Hindlimb muscle (tissue), 1 donor: ENCODE data around the gene BRSK2. TPM values are rescaled to one million over a fixed set of nuclear protein-coding genes. Genes with fewer than 3 reads are reported as not detected.
"Not testable (repeated sequence)": the region's sequence is repeated elsewhere in the genome, so short reads cannot be mapped to it uniquely, and the experiment has no call there.

ENCODE experiments used
- DNase-seq: peaks from one replicate; pipeline ENCODE4 v3.0.0-alpha.2; 2013
- polyA plus RNA-seq: library from polyadenylated mRNA; unstranded; fragments of 120-200 nt; gene quantifications from one replicate; pipeline ENCODE4 v1.2.1, GENCODE V29; 2013; ENCODE audit not compliant: insufficient read length

BRSK2 gene
- polyA plus RNA-seq, result 1.1 TPM

DNA sequence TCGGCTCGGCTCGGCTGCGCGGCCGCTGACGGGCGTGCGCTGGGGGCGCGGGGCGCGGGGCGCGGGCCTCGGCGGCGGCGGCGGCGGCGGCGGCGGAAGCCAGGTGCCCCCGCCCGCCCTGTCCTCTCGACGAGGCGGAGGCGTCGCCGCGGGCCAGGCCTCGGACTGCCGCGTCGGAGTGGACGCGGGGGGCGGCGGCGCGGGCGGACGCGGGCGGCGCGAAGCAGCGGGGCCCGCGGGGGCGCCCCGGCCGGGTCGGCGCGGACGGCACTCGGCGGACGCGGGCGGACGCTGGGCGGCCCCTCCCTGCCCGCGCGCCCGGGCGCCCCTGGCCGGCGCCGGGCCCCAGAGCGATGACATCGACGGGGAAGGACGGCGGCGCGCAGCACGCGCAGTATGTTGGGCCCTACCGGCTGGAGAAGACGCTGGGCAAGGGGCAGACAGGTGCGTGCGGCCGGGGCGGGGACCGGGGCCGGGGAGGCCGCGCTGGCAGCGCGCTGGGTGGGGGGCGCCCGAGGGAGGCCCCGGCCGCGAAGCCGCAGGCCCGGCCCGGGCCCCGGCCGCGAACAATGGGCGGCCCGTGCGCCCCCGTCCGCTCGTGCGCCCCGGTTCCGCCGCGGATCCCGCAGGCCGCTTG is at the start of gene BRSK2:
BRSK2 (plus strand) TSS at position 3 of the 637 bp plus-strand sequence; CDS start at position 354, 351 bp downstream.
- DNase-seq, result no peak

DNA sequence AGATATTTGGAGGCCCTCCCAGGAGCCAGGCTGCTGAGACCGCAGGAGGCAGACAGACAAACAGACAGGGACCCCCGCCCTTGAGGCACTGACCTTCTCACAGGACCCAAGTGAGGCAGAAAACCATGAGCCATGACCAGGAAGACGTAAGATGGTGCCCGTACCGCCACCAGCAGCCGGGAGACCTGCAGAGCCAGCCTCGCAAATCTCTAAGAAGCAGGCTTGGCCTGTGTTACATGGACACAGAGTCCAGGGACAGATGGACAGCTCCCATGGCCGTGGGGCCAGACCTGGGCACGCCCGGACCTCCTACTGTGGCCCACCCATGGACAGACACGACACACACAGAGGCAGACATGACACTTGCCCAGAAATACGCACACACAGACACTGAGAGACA is 49.6 kb upstream of the BRSK2 start:
- no peak for DNase-seq

DNA sequence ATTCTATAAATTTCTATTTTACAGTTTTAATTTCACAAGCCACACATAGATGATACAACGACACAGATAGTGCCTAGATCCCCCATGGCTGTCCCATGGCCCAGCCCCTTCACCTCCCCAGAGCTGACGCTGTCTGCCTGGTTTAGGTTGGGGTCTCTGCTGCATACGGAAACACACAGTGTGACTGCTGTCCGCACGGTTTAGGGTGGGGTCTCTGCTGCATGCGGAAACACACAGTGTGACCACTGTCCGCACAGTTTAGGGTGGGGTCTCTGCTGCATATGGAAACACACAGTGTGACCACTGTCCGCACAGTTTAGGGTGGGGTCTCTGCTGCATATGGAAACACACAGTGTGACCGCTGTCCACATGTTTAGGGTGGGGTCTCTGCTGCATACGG is 48.5 kb upstream of the BRSK2 start:
- DNase-seq, result not testable (repeated sequence)

DNA sequence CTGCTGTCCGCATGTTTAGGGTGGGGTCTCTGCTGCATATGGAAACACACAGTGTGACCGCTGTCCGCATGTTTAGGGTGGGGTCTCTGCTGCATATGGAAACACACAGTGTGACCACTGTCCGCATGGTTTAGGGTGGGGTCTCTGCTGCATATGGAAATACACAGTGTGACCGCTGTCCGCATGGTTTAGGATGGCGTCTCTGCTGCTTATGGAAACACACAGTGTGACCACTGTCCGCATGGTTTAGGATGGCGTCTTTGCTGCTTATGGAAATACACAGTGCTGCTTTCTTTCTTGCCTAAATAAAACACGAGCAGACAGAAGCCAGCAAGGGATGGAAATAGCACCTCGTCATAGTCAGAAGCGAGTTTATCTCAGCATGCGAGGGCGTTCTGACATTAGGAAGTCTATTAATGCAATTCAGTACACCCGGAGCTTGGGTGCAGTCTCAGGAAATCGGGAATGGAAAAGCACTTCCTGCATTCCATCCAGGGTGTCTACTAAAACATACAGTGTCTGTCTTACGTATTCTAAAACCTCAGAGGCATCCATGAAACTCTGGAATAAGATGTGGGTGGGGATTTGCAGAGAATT is 47.7 kb upstream of the BRSK2 start:
- no peak for DNase-seq

DNA sequence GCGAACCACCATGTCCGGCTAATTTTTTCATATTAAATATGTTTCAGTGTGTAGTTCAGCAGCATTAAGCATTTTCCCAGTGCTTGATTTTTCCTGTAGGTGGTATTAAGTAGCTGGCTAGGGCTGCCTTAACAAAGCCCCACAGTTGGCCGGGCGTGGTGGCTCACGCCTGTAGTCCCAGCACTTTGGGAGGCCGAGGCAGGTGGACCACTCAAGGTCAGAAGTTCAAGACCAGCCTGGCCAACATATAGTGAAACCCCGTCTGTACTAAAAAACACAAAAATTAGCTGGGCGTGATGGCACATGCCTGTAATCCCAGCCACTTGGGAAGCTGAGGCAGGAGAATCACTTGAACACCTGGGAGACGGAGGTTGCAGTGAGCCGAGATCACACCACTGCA is 46.8 kb upstream of the BRSK2 start:
- no peak for DNase-seq

DNA sequence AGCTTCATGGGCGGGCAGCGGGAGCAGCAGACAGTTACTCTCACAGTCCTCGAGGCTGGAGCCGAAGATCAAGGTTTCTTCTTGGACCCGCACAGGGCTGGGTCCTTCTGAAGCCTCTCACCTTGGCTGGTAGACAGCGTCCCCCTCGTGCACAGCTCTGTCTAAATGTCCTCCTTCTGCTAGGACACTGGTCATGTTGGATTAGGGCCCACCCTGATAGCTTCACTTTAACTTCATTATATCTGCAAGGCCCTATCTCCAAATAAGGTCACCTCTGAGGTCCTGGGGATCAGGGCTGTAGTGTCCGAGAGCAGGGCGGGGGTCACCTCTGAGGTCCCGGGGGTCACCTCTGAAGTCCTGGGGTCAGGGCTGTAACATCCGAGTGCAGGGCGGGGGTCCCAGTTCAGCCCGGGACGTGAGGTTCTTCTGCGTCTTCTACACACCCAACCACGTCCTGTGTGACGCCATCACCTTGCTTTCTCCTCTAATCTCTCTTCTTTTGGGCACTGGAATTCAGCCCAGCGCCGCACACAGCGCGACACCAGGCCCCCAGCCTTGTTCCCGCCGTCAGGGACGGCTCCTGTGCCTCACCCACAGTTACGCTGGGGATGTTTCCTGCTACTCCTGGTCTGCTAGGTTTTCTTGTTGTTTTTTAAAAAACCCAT is 46.2 kb upstream of the BRSK2 start:
- no peak for DNase-seq

DNA sequence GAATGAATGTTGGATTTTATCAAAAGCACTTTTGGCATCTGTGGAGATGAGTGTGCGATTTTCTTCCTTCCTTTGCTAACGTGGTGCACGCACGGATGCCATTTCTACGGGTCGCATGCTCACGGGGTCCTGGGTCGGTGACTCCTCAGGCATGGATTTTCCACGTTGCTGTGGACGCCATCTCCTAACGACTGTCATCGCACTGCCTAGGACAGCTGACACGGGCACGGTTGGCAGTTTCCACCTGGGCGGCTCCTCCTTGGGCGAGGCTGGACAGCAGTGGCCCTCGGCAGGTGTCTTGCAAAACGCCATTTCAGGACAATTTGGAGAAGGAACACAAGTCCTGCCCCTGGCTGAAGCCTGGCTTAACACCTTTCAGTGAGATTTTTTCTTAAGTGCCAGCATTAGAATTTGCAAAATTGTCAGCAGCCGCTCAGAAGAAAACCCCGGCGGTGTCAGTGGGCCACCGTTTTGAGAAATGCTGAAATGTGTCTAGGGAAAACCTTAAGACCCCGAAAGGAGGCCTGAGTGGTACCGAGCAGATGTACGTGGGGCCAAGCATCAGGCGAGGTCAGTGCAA is 45.6 kb upstream of the BRSK2 start:
- no peak for DNase-seq

DNA sequence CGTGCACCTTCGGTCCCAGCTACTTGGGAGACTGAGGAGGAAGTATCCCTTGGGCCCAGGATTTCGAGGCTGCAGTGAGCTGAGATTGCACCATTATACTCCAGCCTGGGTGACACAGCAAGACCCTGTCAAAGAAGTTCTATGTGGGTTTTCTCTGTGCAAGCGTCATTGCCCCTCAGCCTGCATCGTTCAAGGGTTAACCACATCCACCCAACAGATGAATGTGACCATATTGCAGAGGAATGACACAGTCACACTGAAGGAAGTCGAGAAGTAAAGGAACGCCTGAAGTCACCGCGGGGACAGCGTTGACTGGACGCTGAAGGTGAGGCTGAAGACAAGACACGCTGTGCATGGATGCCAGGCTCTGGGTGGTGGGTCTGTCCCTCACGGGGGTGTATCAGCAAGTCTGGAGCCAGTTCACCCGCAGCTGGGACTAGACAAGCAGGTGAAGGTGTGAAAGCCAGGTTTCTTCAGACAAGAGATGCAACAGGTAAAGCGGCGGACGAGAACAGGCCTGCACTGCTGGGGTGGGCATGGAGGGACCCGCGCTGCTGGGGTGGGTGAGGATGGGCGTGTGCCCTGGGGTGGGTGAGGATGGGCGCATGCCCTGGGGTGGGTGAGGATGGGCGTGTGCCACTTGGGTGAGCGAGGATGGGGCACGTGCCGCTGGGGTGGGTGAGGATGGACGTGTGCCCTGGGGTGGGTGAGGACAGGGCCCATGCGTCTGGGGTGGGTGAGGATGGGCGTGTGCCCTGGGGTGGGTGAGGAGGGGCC is 43.8 kb upstream of the BRSK2 start:
- DNase-seq, result no peak

DNA sequence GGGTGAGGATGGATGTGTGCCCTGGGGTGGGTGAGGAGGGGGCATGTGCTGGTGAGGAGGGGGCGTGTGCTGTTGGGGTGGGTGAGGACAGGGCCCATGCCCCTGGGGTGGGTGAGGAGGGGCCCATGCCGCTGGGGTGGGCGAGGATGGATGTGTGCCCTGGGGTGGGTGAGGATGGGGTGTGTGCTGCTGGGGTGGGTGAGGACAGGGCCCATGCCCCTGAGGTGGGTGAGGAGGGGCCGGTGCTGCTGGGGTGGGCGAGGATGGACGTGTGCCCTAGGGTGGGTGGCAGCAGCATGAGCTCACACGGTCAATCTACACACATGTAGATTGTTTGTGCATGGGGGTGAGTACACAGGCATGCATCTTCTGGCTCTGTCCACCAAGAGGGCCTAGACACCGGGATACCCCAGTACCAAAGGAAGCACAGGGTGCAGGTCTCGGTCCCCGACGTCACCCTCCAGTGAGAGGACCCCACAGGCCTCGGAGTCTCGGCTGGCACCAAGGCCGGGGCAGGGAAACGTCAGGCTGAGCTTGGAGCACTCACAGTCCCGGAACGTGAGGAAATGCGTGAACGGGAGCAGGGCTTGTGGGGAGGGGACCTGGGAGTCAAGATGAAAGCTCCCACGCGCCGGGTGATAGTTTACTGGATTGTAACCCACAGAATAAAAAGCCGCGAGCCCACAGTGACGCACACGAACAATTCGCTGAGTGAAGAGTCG is 42.9 kb upstream of the BRSK2 start:
- no peak for DNase-seq

DNA sequence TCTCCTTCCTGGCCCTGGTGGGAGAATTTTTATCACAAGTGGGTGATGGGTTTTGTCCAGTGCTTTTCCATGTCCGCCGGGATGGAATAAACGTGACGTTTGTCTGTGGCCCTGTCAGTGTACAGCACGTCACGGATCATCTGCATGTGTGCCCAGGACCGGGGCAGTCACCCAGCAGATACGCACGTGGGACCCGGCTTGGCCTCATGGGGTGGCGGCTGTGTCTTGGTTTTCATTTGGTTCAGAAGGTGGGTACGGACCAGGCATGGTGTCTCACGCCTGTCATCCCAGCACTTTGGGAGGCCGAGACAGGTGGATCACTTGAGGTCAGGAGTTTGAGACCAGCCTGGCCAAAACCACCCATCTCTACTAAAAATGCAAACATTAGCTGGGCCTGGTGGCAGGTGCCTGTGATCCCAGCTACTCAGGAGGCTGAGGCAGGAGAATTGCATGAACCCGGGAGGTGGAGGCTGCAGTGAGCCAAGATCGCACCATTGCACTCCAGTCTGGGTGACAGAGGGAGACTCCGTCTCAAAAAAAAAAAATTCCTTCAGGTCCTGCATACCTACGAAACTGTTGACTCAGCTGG is 42.2 kb upstream of the BRSK2 start:
- not testable (repeated sequence) for DNase-seq

DNA sequence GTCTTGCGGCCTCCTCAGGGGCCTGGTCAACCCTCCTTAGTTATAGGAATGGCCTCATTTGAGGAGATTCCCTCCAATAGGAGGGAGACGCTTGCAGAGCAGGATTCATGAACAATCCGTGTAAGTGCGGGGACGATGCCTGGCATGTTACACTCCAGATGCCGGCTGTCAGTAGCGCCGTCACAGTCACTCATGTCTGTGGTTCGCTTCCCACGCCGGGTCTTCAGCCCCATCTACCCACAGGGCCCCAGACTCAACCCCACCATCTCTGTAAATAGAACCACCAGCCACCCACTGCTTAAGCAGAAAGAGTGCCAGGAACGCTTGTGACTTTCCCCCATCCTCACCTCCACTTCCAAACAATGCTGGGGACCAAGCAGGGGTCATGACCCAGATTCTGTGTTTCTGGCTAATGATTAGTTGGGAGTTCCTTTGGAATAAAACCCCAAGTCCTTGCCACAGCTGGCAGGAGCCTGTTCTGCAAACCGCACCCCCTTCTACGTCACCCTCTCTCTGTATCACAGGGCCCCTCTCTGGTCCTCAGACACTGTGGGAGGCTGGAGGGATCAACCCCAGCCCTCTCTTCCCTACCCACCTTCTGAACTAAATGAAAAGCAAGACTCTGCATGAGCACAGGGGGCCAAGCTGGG is 41.5 kb upstream of the BRSK2 start:
- DNase-seq, result no peak

DNA sequence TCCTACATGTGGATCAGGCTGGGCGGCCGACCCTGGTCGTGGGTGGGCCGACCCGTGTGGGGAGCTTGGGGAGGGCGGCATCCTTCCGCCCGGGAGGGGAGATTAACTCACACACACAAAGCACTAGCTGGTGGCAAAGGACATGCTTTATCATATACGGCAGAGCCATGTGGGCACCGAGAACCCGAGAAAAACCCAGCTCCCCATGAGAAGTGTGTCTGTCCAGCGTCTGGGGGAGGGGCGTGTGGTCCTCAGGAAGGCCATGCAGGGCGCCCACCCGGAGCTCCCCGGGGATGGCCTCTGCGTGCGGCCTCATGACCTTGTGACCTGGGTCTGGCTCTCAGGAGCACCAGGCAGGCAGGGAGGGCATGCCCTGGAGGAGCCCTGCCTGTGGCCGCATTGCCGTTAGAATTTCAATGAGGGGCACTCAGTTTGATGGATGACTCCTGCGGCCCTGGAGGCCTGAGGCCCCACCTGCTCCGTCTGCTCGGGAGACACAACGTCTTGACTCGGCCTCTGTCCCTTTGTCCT is 40.9 kb upstream of the BRSK2 start:
- DNase-seq, result no peak

DNA sequence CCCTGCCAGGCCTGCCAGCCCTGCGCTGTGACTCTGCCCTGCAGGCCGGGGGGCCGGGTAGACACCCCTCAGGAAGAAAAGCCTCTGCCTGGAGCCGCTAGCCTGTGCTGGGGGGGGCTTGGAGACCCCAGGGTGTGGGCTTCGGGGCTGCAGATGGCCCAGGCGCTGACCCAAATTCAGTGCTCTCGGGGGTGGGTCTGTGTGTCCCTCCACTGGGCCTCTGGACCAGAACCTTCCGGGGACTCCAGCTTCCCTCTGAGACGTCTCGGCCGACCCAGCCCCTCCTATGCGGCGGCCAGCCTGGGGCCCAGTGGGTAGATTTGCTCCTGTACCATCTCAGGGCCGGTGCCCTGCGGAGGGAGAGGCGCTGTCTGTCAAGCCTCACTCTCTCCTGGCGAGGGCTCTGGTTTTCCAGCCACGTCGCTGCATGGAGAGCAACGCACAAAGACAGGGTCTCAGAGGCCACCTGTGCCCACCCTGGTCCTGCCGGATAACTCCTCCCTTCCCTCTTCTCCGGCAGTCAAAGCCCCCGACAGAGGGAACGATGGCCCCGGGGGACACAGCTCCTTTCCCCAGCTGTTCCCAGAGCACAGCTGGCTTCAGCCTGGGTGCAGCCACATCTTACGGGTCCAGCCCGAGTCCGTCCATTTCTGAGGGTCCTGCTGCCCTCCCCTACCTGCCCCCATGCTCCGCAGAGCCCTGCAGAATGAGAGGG is 40.2 kb upstream of the BRSK2 start:
- no peak for DNase-seq

DNA sequence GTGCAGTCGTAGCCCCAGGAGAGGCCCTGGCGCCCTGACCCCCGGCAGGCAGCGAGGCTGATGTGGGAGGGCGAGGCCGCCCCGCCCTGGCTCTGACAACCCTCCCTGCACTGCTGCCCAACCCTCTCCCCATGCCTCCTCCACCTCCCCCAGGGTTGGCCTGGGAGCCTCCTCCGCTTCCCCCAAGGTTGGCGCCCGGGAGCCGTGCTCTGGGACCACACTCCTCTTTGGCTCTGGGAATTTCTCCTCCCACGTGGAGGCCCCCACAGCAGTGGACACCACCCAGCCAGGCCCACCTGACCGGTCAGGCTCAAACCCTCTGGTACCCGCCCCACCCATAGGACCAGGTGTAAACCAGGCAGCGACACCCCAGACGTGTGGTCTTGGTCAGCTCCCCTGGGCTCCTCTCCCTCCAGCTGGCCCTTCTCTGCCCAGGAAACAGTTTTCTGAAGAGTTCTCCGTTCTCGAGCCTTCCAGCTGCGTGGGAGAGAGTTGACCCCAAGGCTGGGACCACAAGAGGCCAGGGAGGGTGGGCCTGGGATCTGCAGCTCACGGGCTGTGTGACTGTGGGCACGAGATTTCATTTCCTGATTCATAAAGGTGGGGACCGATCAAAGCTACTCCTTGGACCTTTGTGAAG is 39.5 kb upstream of the BRSK2 start:
- DNase-seq, result no peak

DNA sequence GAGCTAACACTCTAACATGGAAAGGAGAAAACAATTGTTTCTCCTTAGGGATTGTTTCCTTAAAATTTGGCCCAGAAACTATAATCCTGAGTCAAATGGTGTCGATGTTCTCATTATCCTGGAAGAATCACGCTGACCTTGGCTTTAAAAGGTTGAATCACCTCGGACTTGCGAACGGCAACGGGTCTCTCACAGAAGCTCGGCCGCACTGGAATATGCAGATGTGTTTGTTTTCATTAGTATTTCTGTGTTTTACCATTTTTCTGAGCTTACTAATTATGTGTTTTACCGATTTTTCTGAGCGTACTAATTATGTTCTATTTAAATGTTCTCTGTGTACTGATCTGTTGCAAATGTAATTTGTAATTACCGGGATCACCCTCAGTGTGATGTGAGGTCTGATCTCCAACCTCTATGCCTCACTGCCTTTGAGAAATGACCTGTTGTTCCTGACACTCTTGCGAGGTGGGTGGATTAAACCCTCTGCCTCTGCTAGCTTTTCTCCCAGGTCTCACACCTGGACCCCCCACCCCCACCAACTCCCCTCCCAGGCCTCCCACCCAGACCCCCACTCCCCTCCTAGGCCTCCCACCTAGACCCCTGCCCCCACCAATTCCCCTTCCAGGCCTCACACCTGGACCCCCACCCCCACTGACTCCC is 38.3 kb upstream of the BRSK2 start:
- no peak for DNase-seq

DNA sequence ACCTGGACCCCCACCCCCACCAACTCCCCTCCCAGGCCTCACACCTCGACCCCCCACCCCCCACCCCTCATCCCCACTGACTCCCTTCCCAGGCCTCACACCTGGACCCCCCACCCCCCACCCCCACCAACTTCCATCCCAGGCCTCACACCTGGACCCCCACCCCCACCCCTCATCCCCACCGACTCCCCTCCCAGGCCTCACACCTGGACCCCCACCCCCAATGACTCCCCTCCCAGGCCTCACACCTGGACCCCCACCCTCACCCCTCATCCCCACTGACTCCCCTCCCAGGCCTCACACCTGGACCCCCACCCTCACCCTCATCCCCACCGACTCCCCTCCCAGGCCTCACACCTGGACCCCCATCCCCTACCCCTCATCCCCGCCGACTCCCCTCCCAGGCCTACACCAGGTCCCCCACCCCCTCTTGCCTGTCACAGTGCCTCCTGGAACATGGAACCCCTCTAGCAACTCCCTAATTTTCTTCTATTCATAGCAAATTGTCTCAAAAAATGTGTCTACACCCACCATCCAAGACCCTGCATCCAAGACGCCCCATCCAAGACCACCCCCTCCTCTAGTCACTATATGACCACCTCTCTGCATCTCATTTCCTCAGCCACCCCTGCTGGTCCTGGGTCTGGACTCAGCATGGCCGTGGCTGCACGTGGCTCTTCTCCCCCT is 36.9 kb upstream of the BRSK2 start:
- DNase-seq, result no peak

DNA sequence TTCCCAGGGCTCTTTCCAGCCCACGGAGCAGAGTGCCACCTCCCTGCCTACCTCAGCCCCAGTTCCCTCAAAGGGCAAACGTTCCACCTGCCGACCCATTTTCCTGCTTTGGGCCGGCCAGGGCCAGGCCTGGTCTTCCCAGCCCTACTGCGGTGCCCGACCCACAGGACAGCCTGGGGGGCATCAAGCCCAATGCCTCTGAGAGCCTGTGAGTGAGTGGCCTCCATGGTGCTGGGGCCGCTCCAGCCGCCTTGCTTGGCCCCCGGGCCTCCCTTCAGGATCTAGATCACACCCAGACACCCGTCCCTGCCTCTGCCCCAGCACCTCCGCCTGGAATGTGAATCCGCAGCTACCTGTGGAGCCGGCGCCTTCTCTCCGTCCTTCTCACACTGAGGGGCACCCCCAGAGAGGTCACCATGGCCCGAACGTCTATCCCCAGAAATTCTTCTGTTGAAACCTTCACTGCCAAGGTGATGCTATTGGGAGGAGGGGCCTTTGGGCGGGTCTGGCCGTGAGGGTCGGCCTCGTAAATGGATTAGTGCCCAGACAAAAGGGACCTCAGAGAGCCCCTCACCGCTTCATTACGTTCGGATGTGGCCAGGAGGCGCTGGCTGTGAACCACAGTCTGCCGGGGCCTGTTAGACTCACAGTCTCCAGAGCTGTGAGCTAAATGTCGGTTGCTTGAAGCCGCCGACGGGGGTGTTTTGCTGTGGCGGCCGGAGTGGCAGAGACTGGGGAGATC is 36.2 kb upstream of the BRSK2 start:
- no peak for DNase-seq
